ENCODE data around the gene UBL3. TPM values are rescaled to one million over a fixed set of nuclear protein-coding genes. Genes with fewer than 3 reads are reported as not detected.

Gene UBL3
- total and polyA plus RNA-seq, 10 of the 15 experiments (the other 5 are each of a cell fraction or from before 2014, with no cell fraction given) = 5.5 to 13.7 (median 10.6) TPM

GRCh38 chr13:29810145-29810742 lies 40.2 kb downstream of the UBL3 start:
- POLR2A ChIA-PET = interaction anchor here (0.6 kb wide), 1 partner anchor 1073 kb away, joined by 3 read pairs; no protein-coding TSS in a partner anchor
- ATAC-seq (peak; percentile 48), FAIRE-seq (peak; percentile 49), DNase-seq (ENCODE audit: low read depth, low spot score) (no peak)
- H3K79me2 ChIP-seq (ENCODE audit: control insufficient read depth, insufficient read depth, low read length) = peaks cover 2% of the 10 kb centered on the region; the same call in 1 of the 2 replicates
- no peaks in the 10 kb centered on the region for H3K9me3 ChIP-seq (replicated peaks; ENCODE audit: control insufficient read depth, insufficient read depth, low read length)
- no peak overlapping the region for H3K9ac ChIP-seq (ENCODE audit: control insufficient read depth, insufficient read depth, low read length)
- no peak overlapping the region for H3K4me3 ChIP-seq
- TF ChIP-seq STAT1 (conservative IDR thresholded peaks at IDR 0.05) (no peak), KAT2A (conservative IDR thresholded peaks at IDR 0.05; ENCODE audit: control insufficient read depth, low read depth, low read length) (no peak), E2F4 (IDR thresholded peaks at IDR 0.05; ENCODE audit: low read depth, low read length) (no peak), BCL11A (IDR thresholded peaks at IDR 0.05; ENCODE audit: low read depth, low read length) (no peak)
- RAD21 ChIA-PET (ENCODE audit: unreplicated experiment) = interaction anchor here (0.7 to 1.6 kb wide), 4 partner anchors 27 to 306 kb away, joined by 3 read pairs; no protein-coding TSS in a partner anchor
- H3K4me2 ChIP-seq (ENCODE audit: control insufficient read depth, insufficient read depth) = no peak overlapping the region; the same call in 1 of the 2 replicates
- in situ Hi-C loops (cut with MboI) (no loop called here), intact Hi-C loops (cut with micrococcal nuclease; ENCODE audit: unreplicated experiment) (no loop called here)
- no peaks in the 10 kb centered on the region for H3K36me3 ChIP-seq (ENCODE audit: control insufficient read depth in 2 of 2, insufficient read depth in 2 of 2, low read length in 1 of 2)
- SMC1A ChIA-PET (ENCODE audit: uncharacterized antibody, unreplicated experiment) = interaction anchor here (1.0 to 6.4 kb wide), 6 partner anchors 8 to 48 kb away, joined by 3 to 50 read pairs (median 4); partner anchors contain the start of gene UBL3
- CTCF ChIA-PET = interaction anchor here (0.5 to 2.3 kb wide), 4 partner anchors 9 to 450 kb away, joined by 3 to 10 read pairs (median 4); no protein-coding TSS in a partner anchor
- WGBS (ENCODE audit: insufficient coverage, insufficient replicate concordance, low lambda C conversion rate, missing lambda C conversion rate) = 50% methylated on average over 2 of the region's 2 CpGs
- no peaks in the 10 kb centered on the region for H3K27me3 ChIP-seq (replicated peaks in 1 of 2; ENCODE audit: control insufficient read depth in 2 of 2, insufficient read depth in 2 of 2, low read length in 1 of 2)
- H4K20me1 ChIP-seq (ENCODE audit: control insufficient read depth, insufficient read depth) = no peaks in the 10 kb centered on the region
- H2AFZ ChIP-seq (ENCODE audit: control insufficient read depth, low read depth, low read length) = no peak overlapping the region
- no peak overlapping the region for H3K27ac ChIP-seq (ENCODE audit: control insufficient read depth, insufficient read depth)
- peaks cover 11% of the 10 kb centered on the region; the same call in 1 of the 2 replicates for H3K4me1 ChIP-seq (ENCODE audit: control insufficient read depth, insufficient read depth, low read length)
- no TSS peak for BruUV-seq (replicated peaks)

- FAIRE-seq (no peak), ATAC-seq (no peak), DNase-seq (ENCODE audit: low read depth, low spot score) (no peak)
- Histone ChIP-seq H3K4me2 (ENCODE audit: control insufficient read depth, insufficient read depth) (no peak overlapping the region), H3K79me2 (ENCODE audit: control insufficient read depth, insufficient read depth, low read length) (no peaks in the 10 kb centered on the region; the same call in none of the 2 replicates), H3K4me3 (no peak overlapping the region), H3K27ac (ENCODE audit: control insufficient read depth, insufficient read depth) (no peak overlapping the region), H3K36me3 (ENCODE audit: control insufficient read depth in 2 of 2, insufficient read depth in 2 of 2, low read length in 1 of 2) (no peaks in the 10 kb centered on the region), H3K4me1 (ENCODE audit: control insufficient read depth, insufficient read depth, low read length) (peaks cover 11% of the 10 kb centered on the region; the same call in 1 of the 2 replicates), H3K9ac (ENCODE audit: control insufficient read depth, insufficient read depth, low read length) (no peak overlapping the region), H4K20me1 (ENCODE audit: control insufficient read depth, insufficient read depth) (no peaks in the 10 kb centered on the region), H2AFZ (ENCODE audit: control insufficient read depth, low read depth, low read length) (no peak overlapping the region), H3K9me3 (replicated peaks; ENCODE audit: control insufficient read depth, insufficient read depth, low read length) (no peaks in the 10 kb centered on the region), H3K27me3 (replicated peaks in 1 of 2; ENCODE audit: control insufficient read depth in 2 of 2, insufficient read depth in 2 of 2, low read length in 1 of 2) (no peaks in the 10 kb centered on the region)
- in situ Hi-C loops (cut with MboI) = no loop called here
- RAD21 ChIA-PET (ENCODE audit: unreplicated experiment) = interaction anchor here (1.4 to 2.7 kb wide), 4 partner anchors 13 to 307 kb away, joined by 5 to 11 read pairs (median 7); no protein-coding TSS in a partner anchor
- CTCF ChIA-PET = interaction anchor here (1.1 to 3.0 kb wide), 5 partner anchors 9 to 39 kb away, joined by 3 to 11 read pairs (median 8); no protein-coding TSS in a partner anchor
- POLR2A ChIA-PET = interaction anchor here (0.6 kb wide), 1 partner anchor 70 kb away, joined by 3 read pairs; no protein-coding TSS in a partner anchor
- SMC1A ChIA-PET (ENCODE audit: uncharacterized antibody, unreplicated experiment) = interaction anchor here (0.9 to 6.4 kb wide), 8 partner anchors 10 to 128 kb away, joined by 3 to 50 read pairs (median 4); no protein-coding TSS in a partner anchor
- intact Hi-C loops (cut with micrococcal nuclease; ENCODE audit: unreplicated experiment) = loop anchor here (5.0 kb wide), 1 partner anchor 39 kb away; no protein-coding TSS in a partner anchor
- no TSS peak for BruUV-seq (replicated peaks)
- TF ChIP-seq CTCF (IDR thresholded peaks at IDR 0.05 in 2 of 3, conservative IDR thresholded peaks at IDR 0.05 in 1 of 3; ENCODE audit: control insufficient read depth in 2 of 3, extremely low read depth in 1 of 3, insufficient read depth in 1 of 3, low read depth in 3 of 3, low read length in 3 of 3) = no peak
- no peak for TF ChIP-seq USF1 (IDR thresholded peaks at IDR 0.05; ENCODE audit: borderline replicate concordance, extremely low read length, insufficient read depth, low read depth, low read length)
- no peak for TF ChIP-seq YY1 (IDR thresholded peaks at IDR 0.05; ENCODE audit: low read depth, low read length)
- TF ChIP-seq ESRRA (IDR thresholded peaks at IDR 0.05; ENCODE audit: low read length) = no peak
- no peak for TF ChIP-seq SMARCA5 (IDR thresholded peaks at IDR 0.05)
Measured at GRCh38 chr13:29808264-29808663, 42.2 kb downstream of the UBL3 start.
